ENCODE measurements around the gene ZFR.

Gene ZFR

GRCh38 chr5:32444431-32445286, at the start of gene ZFR:
Gene ZFR (minus strand): TSS chr5:32444740. CDS start chr5:32444658, 82 bp downstream.
- TF ChIP-seq CTCF (IDR thresholded peaks at IDR 0.05; ENCODE audit: low read depth, low read length) = no peak
- peak; percentile 97 for TF ChIP-seq MAX (IDR thresholded peaks at IDR 0.05; ENCODE audit: low read depth, low read length)
- peak; percentile 98 for TF ChIP-seq POLR2A (IDR thresholded peaks at IDR 0.05; ENCODE audit: extremely low read depth, insufficient read length)
- TF ChIP-seq MYC (IDR thresholded peaks at IDR 0.05; ENCODE audit: low read depth, low read length) = peak; percentile 93
- H3K4me3 ChIP-seq (ENCODE audit: low read depth, low read length) = peak within 1 kb of the TSS; percentile 79
- DNase-seq (ENCODE audit: low read depth) = peak; percentile 94

- no peak for DNase-seq (ENCODE audit: low read depth)
- no peak overlapping the region for H3K4me3 ChIP-seq (ENCODE audit: low read depth, low read length)
- TF ChIP-seq POLR2A (IDR thresholded peaks at IDR 0.05; ENCODE audit: extremely low read depth, insufficient read length) (no peak), CTCF (IDR thresholded peaks at IDR 0.05; ENCODE audit: low read depth, low read length) (no peak), MAX (IDR thresholded peaks at IDR 0.05; ENCODE audit: low read depth, low read length) (no peak)
Measured at GRCh38 chr5:32490972-32491557, 46.5 kb upstream of the ZFR start.

GRCh38 chr5:32489791-32490562, 45.4 kb upstream of the ZFR start:
- DNase-seq (ENCODE audit: low read depth) = peak; percentile 79
- TF ChIP-seq MYC (IDR thresholded peaks at IDR 0.05; ENCODE audit: low read depth, low read length) = no peak; the same call in 1 of the 2 replicates
- peak; percentile 78 for TF ChIP-seq CTCF (IDR thresholded peaks at IDR 0.05; ENCODE audit: low read depth, low read length)
- TF ChIP-seq MAX (IDR thresholded peaks at IDR 0.05; ENCODE audit: low read depth, low read length) = peak; percentile 22; the same call in 1 of the 2 replicates
- no peak for TF ChIP-seq POLR2A (IDR thresholded peaks at IDR 0.05; ENCODE audit: extremely low read depth, insufficient read length)
- no peak overlapping the region for H3K4me3 ChIP-seq (ENCODE audit: low read depth, low read length)

GRCh38 chr5:32487424-32487823, 42.9 kb upstream of the ZFR start:
- DNase-seq (ENCODE audit: low read depth) = no peak
- no peak for TF ChIP-seq CTCF (IDR thresholded peaks at IDR 0.05; ENCODE audit: low read depth, low read length)
- TF ChIP-seq MYC (IDR thresholded peaks at IDR 0.05; ENCODE audit: low read depth, low read length) = no peak
- no peak for TF ChIP-seq POLR2A (IDR thresholded peaks at IDR 0.05; ENCODE audit: extremely low read depth, insufficient read length)
- no peak overlapping the region for H3K4me3 ChIP-seq (ENCODE audit: low read depth, low read length)

GRCh38 chr5:32487008-32487407, 42.5 kb upstream of the ZFR start:
- TF ChIP-seq MYC (IDR thresholded peaks at IDR 0.05; ENCODE audit: low read depth, low read length) (no peak), CTCF (IDR thresholded peaks at IDR 0.05; ENCODE audit: low read depth, low read length) (no peak), MAX (IDR thresholded peaks at IDR 0.05; ENCODE audit: low read depth, low read length) (no peak), POLR2A (IDR thresholded peaks at IDR 0.05; ENCODE audit: extremely low read depth, insufficient read length) (no peak)
- H3K4me3 ChIP-seq (ENCODE audit: low read depth, low read length) = no peak overlapping the region
- no peak for DNase-seq (ENCODE audit: low read depth)

Data from NB4 (cell line).